ENCODE results near the gene TTC31.
"Not testable (repeated sequence)": the region's sequence is repeated elsewhere in the genome, so short reads cannot be mapped to it uniquely, and the experiment has no call there.

The TTC31 gene

GRCh38 chr2:74457549-74458131 lies 25.2 kb upstream of the TTC31 start:
- DNase-seq = peak in 1 of 2 donors; percentile 79

DNA sequence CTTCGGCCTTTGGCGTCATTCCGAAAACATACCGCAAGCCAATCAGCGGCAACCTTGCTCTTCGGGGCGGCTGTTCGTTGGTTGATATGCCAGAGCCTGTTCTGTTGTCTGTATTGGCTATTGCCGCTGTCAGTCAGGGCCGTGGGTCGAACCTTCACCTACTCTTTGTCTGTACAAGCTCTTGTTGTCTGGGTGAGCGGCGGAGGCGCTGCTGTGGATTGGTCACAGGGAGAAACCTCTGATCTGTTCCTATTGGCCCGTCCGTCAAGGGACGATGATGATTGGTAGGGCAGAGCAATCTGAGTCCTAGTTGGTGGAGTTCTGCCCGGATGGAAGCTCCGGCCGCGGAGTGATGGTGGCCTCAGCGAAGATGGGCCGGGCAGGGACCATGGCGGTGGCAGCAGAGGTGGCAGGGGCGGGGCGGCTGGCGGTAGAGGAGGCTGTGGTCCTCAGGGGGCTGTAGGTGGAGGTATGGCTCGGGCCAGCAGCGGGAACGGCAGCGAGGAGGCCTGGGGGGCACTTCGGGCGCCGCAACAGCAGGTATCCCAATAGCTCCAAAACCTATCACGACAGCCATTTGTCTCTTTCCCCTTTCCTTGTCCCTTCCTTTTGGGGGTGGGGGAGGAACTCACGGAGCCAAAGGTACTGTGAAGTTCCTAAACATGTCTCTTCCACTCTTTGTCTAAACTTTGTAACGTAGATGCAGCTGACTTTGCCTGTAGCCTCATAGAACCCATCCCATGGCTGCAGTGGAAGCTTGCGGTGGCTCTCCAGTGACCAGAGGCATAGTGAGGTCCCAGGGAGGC lies 24.5 kb upstream of the TTC31 start, which contains the start of gene WBP1:
Gene WBP1 (plus strand): TSS at position 307 of the 806 bp plus-strand sequence. CDS start 165 bp downstream, at position 472.
- peak; percentile 85 to 99 for DNase-seq

- DNase-seq = no peak
These were observed 23.9 kb upstream of the TTC31 start for GRCh38 chr2:74458938-74459363.

DNA sequence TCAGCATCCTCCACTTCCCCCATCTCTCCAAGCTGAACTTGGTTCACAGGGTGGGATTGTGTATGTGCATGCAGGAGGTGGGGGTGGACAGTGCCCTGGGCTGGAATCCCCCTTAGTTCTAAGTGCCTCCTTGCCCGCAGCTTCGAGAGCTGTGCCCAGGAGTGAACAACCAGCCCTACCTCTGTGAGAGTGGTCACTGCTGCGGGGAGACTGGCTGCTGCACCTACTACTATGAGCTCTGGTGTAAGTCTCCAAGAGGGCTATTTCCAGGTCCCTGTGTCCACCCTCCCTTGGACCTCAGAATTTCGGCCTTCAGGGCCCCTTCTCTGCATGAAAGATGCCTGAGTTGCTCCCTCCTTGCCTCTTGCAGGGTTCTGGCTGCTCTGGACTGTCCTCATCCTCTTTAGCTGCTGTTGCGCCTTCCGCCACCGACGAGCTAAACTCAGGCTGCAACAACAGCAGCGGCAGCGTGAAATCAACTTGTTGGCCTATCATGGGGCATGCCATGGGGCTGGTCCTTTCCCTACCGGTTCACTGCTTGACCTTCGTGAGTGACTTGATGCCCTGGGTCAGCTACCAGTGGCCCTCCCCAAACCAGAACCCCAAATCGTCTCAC lies 23.3 kb upstream of the TTC31 start:
- not testable (repeated sequence) for DNase-seq

GRCh38 chr2:74460187-74460586 lies 22.7 kb upstream of the TTC31 start:
- not testable (repeated sequence) for DNase-seq

DNA sequence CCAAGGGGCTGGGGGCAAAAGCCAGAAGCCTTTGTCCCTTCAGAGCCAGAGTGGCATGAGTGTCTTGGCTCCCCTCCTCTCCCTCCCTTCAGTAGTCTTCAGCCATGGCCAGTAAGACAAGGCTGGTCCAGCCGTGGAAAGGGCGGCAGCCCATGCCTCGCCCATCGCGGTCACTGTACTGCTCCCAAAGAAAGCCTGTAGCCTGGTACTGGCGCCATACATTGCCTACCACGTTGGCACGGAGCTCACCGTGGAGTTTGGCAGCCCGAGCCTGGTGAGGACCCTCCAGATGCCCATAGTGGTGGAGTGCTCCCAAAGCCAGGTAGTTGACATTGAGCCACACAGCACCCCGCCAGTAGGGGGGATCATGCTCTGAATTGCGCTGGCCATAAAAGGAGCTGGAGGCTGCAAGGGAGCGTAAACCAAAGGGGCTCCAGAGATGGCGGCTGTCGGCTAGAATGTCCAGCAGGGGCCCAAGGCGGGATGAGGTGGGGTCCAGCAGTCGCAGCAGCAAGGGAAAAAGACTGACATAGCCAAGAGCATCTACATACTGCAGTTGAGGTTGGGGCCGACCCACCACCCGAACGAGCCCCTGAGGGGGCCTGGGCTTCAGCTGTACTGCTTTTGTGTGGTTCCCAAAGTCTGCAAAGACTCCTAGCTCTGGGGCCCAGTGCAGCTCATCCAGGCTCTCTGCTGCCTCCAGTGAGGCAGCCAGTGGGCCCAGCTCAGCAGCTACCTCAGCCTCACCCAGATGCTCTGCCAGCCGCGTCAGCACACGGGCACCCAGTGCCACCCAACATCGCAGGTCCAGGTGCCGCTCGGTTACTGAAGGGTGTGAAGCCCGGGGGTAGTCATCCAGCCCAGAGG lies 21.5 kb upstream of the TTC31 start:
- no peak for DNase-seq

DNA sequence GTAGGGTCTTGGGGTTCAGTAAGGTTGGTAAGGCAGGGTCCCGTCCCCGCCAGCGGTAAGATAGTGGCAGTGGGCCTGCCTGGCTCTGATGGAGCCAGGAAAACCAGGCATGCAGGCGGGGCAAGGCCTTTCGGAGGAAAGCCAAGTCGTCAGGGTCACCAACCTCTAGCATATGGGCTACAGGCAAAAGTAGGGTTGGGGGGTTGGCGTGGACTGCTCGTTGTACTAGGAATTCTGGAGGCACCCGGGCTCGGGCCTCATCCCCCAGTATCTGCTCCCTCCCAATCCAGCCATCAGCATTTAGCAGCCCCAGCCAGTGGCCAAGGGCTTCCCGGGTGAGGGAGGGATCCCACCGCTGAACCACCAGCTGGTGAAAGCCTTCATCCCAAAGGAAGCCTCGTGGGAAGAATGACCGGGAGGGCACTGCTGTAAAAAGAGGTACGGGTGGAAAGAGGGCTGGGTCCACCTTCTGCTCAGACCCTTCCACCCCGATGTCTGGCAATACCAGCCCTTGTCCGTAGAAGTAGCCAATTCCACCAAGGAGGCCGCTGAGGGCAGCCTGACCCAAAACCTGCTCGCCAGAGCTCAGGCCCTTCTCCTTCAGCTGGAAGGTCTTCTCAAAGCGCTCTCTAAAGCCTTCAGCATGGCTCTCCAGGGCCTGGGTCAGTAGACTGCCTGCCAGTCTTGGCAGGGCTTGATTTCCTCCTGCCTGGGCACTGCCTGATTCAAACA lies 20.7 kb upstream of the TTC31 start:
- DNase-seq = no peak

- no peak for DNase-seq
These were observed 20.1 kb upstream of the TTC31 start for GRCh38 chr2:74462786-74463105.

- DNase-seq = no peak
These were observed 18.5 kb upstream of the TTC31 start for GRCh38 chr2:74464406-74464805.

DNA sequence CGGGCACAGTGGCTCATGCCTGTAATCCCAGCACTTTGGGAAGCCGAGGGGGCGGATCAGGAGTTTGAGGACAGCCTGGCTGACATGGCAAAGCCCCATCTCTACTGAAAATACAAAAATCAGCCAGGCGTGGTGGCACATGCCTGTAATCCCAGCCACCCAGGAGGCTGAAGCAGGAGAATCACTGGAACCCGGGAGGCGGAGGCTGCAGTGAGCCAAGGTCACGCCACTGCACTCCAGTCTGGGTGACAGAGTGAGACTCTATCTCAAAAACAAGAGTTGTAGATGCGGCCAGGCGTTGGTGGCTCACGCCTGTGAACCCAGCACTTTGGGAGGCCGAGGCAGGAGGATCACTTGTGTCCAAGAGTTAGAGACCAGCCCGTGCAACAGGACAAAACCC lies 12.1 kb upstream of the TTC31 start:
- DNase-seq = not testable (repeated sequence)

GRCh38 chr2:74471332-74472065 lies 11.4 kb upstream of the TTC31 start:
- DNase-seq = no peak

- DNase-seq = peak; percentile 75 to 87
These were observed 10.6 kb upstream of the TTC31 start, which contains the start of gene MRPL53 for GRCh38 chr2:74472086-74472944. Gene MRPL53 (minus strand): TSS chr2:74472680. CDS start chr2:74472660, 20 bp downstream.

DNA sequence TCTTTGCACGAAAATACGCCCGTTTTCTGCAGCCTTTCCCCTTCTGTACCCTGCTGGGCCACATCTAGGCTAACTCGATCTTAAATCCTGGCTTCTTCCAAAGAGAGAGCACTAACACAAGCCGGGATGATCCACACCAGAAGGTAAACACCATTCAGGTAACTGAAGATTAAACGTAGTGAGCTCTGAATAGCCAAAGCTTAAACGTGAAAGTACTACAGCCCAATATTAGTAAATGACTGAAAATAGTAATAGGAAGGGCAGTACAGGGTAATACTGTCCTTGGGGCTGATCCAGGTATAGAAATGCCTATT lies 10.0 kb upstream of the TTC31 start:
- DNase-seq = no peak

DNA sequence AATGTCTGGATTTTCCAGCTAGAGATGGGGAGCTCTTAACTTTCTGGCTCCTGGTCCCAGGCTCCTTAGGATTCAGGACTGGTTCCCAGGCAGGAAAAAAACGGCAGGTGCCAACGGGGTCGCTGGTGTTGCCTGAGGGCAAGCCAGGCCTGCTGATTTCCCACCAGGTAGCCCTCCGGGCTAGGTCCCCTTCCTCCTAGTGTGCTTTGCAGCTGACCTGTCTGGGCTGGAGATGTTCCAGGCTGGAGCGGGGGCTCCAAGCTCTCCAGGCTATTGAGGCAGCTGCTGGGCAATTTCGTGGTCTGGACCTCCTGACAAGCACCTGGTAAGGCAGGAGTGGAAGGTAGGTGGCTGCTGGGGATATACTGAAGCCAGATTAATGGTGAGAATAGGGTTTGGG lies 8.4 kb upstream of the TTC31 start:
- no peak for DNase-seq

DNA sequence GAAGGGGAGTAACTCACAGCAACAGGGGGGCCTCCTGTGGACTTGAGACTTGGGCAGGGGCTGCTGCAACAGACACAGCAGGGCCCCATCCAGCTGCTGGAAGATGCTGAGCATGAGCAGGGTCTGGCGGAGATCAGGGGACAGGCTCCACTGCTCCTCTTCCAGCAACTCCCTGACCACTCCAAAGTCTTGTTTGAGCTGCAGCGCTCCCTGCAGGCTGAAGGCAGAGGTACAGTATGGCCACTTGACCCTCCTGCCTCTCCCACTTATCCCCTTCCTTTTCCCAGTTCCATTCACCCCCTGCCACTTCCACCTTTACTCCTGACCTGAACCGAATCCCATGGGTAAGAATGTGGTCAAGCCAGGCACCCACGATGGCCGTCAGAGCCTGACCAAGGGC lies 8.0 kb upstream of the TTC31 start:
- DNase-seq = no peak

GRCh38 chr2:74481431-74481830 lies 1.4 kb upstream of the TTC31 start:
- no peak for DNase-seq

- DNase-seq = peak; percentile 63 to 81
These were observed 700 bp upstream of the TTC31 start for GRCh38 chr2:74481961-74482800.

DNA sequence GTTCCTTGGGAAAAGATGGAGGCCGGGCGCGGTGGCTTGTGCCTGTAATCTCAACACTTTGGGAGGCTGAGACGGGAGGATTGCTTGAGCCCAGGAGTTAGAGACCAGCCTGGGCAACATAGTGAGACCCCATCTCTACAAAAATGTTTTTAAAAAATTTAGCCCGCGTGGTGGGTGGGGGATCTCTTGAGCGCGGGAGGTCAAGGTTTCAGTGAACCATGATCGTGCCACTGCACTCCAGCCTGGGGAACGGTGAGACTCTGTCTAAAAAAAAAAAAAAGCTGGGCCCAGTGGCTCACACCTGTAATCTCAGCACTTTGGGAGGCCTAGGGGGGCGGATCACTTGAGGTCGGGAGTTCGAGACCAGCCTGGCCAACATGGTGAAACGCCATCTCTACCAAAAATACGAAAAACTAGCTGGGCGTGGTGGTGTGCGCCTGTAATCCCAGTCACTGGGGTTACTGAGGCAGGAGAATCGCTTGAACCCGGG lies 839 bp downstream of the TTC31 start:
- not testable (repeated sequence) for DNase-seq

- DNase-seq = no peak
These were observed 3.3 kb downstream of the TTC31 start for GRCh38 chr2:74486141-74486540.

Measured in bone marrow (tissue), 2 donors.